Tibial nerve (tissue), 3 donors: ENCODE data around the gene DSG1.

Experiments
- POLR2A ChIP-seq, 2 donors: fragments of 450-650 bp; IDR thresholded peaks; one replicate each; pipeline ENCODE4 v1.6.1; 2017; ENCODE audit warnings: antibody characterized with exemption in 2 of 2, mild to moderate bottlenecking in 2 of 2, moderate library complexity in 2 of 2
- TF ChIP-seq, protein P1 (sequence below), 5 experiments: fragments of 200-600 bp in 3 of 5; fragments of 450-650 bp in 2 of 5; sonication (generic) in 3 of 5; IDR thresholded peaks; one replicate each; pipeline ENCODE4 v1.5.1; 2016 to 2019; ENCODE audit warnings: antibody characterized with exemption in 5 of 5, mild to moderate bottlenecking in 3 of 5, moderate library complexity in 2 of 5

DNA sequence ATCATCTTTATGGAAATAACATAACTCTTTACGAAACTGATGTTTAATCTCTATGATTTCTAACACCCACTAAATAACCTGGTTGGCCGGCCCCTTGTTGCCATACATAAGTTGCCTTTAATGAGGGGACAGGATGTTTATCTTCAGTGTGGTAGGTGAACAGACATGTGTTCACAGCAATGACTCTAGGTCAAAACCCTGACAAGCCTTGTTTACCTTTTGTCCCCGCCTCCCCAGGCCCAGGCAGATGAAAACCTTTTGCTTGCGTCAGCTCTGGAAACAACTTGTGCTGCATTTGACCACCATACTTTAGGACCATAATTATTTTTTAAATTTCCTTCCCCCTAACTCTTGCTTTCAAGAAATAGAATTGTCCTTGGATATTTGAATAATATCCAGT, 55.7 kb downstream of the DSG1 start:
- TF ChIP-seq POLR2A (IDR thresholded peaks at IDR 0.05) = no peak
- TF ChIP-seq, protein P1, sequence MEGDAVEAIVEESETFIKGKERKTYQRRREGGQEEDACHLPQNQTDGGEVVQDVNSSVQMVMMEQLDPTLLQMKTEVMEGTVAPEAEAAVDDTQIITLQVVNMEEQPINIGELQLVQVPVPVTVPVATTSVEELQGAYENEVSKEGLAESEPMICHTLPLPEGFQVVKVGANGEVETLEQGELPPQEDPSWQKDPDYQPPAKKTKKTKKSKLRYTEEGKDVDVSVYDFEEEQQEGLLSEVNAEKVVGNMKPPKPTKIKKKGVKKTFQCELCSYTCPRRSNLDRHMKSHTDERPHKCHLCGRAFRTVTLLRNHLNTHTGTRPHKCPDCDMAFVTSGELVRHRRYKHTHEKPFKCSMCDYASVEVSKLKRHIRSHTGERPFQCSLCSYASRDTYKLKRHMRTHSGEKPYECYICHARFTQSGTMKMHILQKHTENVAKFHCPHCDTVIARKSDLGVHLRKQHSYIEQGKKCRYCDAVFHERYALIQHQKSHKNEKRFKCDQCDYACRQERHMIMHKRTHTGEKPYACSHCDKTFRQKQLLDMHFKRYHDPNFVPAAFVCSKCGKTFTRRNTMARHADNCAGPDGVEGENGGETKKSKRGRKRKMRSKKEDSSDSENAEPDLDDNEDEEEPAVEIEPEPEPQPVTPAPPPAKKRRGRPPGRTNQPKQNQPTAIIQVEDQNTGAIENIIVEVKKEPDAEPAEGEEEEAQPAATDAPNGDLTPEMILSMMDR (IDR thresholded peaks at IDR 0.05) = no peak
